SK-N-SH (cell line): ENCODE results near the gene MEIS2. TPM values are rescaled to one million over a fixed set of nuclear protein-coding genes. Genes with fewer than 3 reads are reported as not detected.

ENCODE experiments used
- CTCF ChIA-PET: fragments of 300-600, 350-600 bp; formaldehyde crosslinking; extraction: SDS; loops from one replicate; lab custom pipeline; 2021; lab: Yijun Ruan, JAX
- POLR2A ChIA-PET: fragments of 350-600 bp; sonication (Branson Sonifier 250); formaldehyde crosslinking; extraction: SDS; loops from one replicate; lab custom pipeline; 2020; ENCODE audit warnings: antibody characterized with exemption, inconsistent platforms; lab: Yijun Ruan, JAX
- DNase-seq: peaks from one replicate; pipeline ENCODE4 v3.0.0; 2012
- H2AFZ ChIP-seq: fragments of 200-600 bp; sonication (generic); 2 replicates; pipeline ENCODE4 v1.8.1; 2016; ENCODE audit warnings: antibody characterized with exemption, mild to moderate bottlenecking, low read depth
- H3F3A ChIP-seq: fragments of 200-600 bp; sonication (generic); replicated peaks from 2 replicates; pipeline ENCODE3; 2016; ENCODE audit warnings: antibody characterized with exemption, mild to moderate bottlenecking; ENCODE audit not compliant: insufficient read depth
- H3K27ac ChIP-seq, 2 experiments: fragments of 200-500 bp in 1 of 2; fragments of 200-600 bp in 1 of 2; sonication (Bioruptor generic) in 1 of 2; sonication (generic), shearing (Covaris generic) in 1 of 2; 2 replicates each; pipeline versions ENCODE4 v1.5.1 to v1.6.1; 2014 to 2016; ENCODE audit warnings: low read depth in 2 of 2, inconsistent platforms in 1 of 2, low read length in 1 of 2, mild to moderate bottlenecking in 1 of 2, mixed read lengths in 1 of 2
- H3K27me3 ChIP-seq: fragments of 200-600 bp; sonication (generic), shearing (Covaris generic); 2 replicates; pipeline ENCODE4 v1.6.1; 2016; ENCODE audit warnings: mixed run types; ENCODE audit not compliant: insufficient read depth
- H3K36me3 ChIP-seq, 2 experiments: fragments of 200-500 bp in 1 of 2; fragments of 200-600 bp in 1 of 2; sonication (Bioruptor generic) in 1 of 2; sonication (generic) in 1 of 2; replicated peaks in 1 of 2; 2 replicates each; pipeline versions ENCODE3 to v1.5.1; 2014 to 2016; ENCODE audit warnings: low read length in 1 of 2, mild to moderate bottlenecking in 1 of 2; ENCODE audit not compliant: insufficient read depth in 2 of 2, control insufficient read depth in 1 of 2
- H3K4me1 ChIP-seq, 2 experiments: fragments of 200-500 bp in 1 of 2; fragments of 200-600 bp in 1 of 2; sonication (Bioruptor generic) in 1 of 2; sonication (generic), shearing (Covaris generic) in 1 of 2; 2 replicates each; pipeline versions ENCODE4 v1.5.1 to v1.6.1; 2014 to 2016; ENCODE audit warnings: low read depth in 1 of 2, low read length in 1 of 2, mixed run types in 1 of 2; ENCODE audit not compliant: insufficient read depth in 2 of 2, control insufficient read depth in 1 of 2
- H3K4me2 ChIP-seq: fragments of 200-600 bp; sonication (generic), shearing (Covaris generic); 2 replicates; pipeline ENCODE4 v1.6.1; 2017; ENCODE audit warnings: mixed run types
- H3K4me3 ChIP-seq, 2 experiments: fragments of 200-500 bp in 1 of 2; fragments of 200-600 bp in 1 of 2; sonication (Bioruptor generic) in 1 of 2; sonication (generic), shearing (Covaris generic) in 1 of 2; 2 replicates each; pipeline versions ENCODE4 v1.5.1 to v1.8.1; 2014 to 2016; ENCODE audit warnings: low read depth in 2 of 2, inconsistent platforms in 1 of 2, low read length in 1 of 2, mild to moderate bottlenecking in 1 of 2, mixed read lengths in 1 of 2, moderate library complexity in 1 of 2
- H3K79me2 ChIP-seq: fragments of 200-600 bp; sonication (generic); 2 replicates; pipeline ENCODE4 v1.8.1; 2017; ENCODE audit warnings: mild to moderate bottlenecking; ENCODE audit not compliant: insufficient read depth
- H3K9ac ChIP-seq: fragments of 200-600 bp; sonication (generic); 2 replicates; pipeline ENCODE4 v1.6.1; 2017; ENCODE audit warnings: mixed run types
- H3K9me2 ChIP-seq: fragments of 200-600 bp; sonication (generic); 2 replicates; pipeline ENCODE4 v1.6.1; 2017; ENCODE audit warnings: mixed run types
- H3K9me3 ChIP-seq: fragments of 200-600 bp; sonication (generic); 2 replicates; pipeline ENCODE4 v1.6.1; 2017; ENCODE audit warnings: mixed run types, mild to moderate bottlenecking, moderate library complexity
- H4K20me1 ChIP-seq: fragments of 200-600 bp; sonication (generic); 2 replicates; pipeline ENCODE4 v1.6.1; 2017; ENCODE audit warnings: mild to moderate bottlenecking, mixed run types; ENCODE audit not compliant: insufficient read depth
- CHD2 ChIP-seq: fragments of 150-350 bp; IDR thresholded peaks from 2 replicates; pipeline ENCODE4 v1.6.1; 2018; ENCODE audit warnings: low read length; ENCODE audit not compliant: partially characterized antibody
- ELF1 ChIP-seq: IDR thresholded peaks from 2 replicates; pipeline ENCODE4 v1.4.0; 2012
- EP300 ChIP-seq, 2 experiments: IDR thresholded peaks; 2 replicates each; pipeline versions ENCODE4 v1.4.0 to v1.6.1; 2012; ENCODE audit warnings: borderline replicate concordance in 1 of 2, low read depth in 1 of 2, low read length in 1 of 2
- EZH2phosphoT487 ChIP-seq: fragments of 200-600 bp; sonication (generic); IDR thresholded peaks from 2 replicates; pipeline ENCODE4 v1.6.1; 2017; ENCODE audit warnings: low read depth, mixed run types, mild to moderate bottlenecking, antibody characterized with exemption, moderate library complexity, borderline replicate concordance
- FOSL2 ChIP-seq: IDR thresholded peaks from 2 replicates; pipeline ENCODE4 v1.4.0; 2012; ENCODE audit warnings: low read depth, mild to moderate bottlenecking, moderate library complexity, borderline replicate concordance
- FOXM1 ChIP-seq: IDR thresholded peaks from 2 replicates; pipeline ENCODE4 v1.4.0; 2012; ENCODE audit warnings: low read depth, mild to moderate bottlenecking
- GATA2 ChIP-seq: sonication (generic); formaldehyde crosslinking; IDR thresholded peaks from 2 replicates; pipeline ENCODE4 v1.5.0; 2020; ENCODE audit warnings: mild to moderate bottlenecking, missing genetic modification reagents
- JUND ChIP-seq: IDR thresholded peaks from 2 replicates; pipeline ENCODE4 v1.4.0; 2012
- MEF2A ChIP-seq: IDR thresholded peaks from 2 replicates; pipeline ENCODE4 v1.4.0; 2012; ENCODE audit warnings: low read depth, borderline replicate concordance
- NRF1 ChIP-seq: IDR thresholded peaks from 2 replicates; pipeline ENCODE4 v1.6.1; 2012; ENCODE audit warnings: low read depth, mild to moderate bottlenecking, low read length
- POLR2AphosphoS5 ChIP-seq: IDR thresholded peaks from 2 replicates; pipeline ENCODE4 v1.6.1; 2012; ENCODE audit warnings: low read depth, low read length
- RAD21 ChIP-seq: IDR thresholded peaks from 2 replicates; pipeline ENCODE4 v1.6.1; 2012; ENCODE audit warnings: mild to moderate bottlenecking, low read length
- RXRA ChIP-seq: IDR thresholded peaks from 2 replicates; pipeline ENCODE4 v1.4.0; 2012; ENCODE audit warnings: low read depth, mild to moderate bottlenecking, borderline replicate concordance
- SIN3A ChIP-seq: IDR thresholded peaks from 2 replicates; pipeline ENCODE4 v1.6.1; 2012; ENCODE audit warnings: low read depth, mild to moderate bottlenecking, low read length, moderate library complexity, borderline replicate concordance
- SMC3 ChIP-seq: IDR thresholded peaks from 2 replicates; pipeline ENCODE4 v1.6.1; 2012; ENCODE audit warnings: low read depth, low read length, improper control_type of control experiment
- TAF1 ChIP-seq: IDR thresholded peaks from 2 replicates; pipeline ENCODE4 v1.6.1; 2012; ENCODE audit warnings: low read depth, mild to moderate bottlenecking, low read length, moderate library complexity, borderline replicate concordance
- WGBS: methylation state at CpG from one replicate; pipeline ENCODE4 v1.1.6; 2017; ENCODE audit warnings: low lambda C conversion rate; 5-methylcytosine and 5-hydroxymethylcytosine counted together
- polyA plus RNA-seq, 3 experiments: library from polyadenylated mRNA; depleted of rRNA; stranded (reverse); fragments of >200 nt; gene quantifications; 2 replicates each; pipeline ENCODE4 v1.2.3, GENCODE V29; 2012
- TF ChIP-seq, protein P1 (sequence below): fragments of 200-600 bp; sonication (generic); IDR thresholded peaks from 2 replicates; pipeline ENCODE4 v1.6.1; 2017; ENCODE audit warnings: antibody characterized with exemption, mild to moderate bottlenecking, moderate library complexity
- TF ChIP-seq, protein P2 (sequence below): IDR thresholded peaks from 2 replicates; pipeline ENCODE4 v1.4.0; 2012; ENCODE audit warnings: low read depth, borderline replicate concordance
- TF ChIP-seq, protein P3 (sequence below): fragments of 150-350 bp; IDR thresholded peaks from 2 replicates; pipeline ENCODE4 v1.6.1; 2017; ENCODE audit warnings: antibody characterized with exemption, low read length, low read depth, borderline replicate concordance
- TF ChIP-seq, protein P4 (sequence below): IDR thresholded peaks from 2 replicates; pipeline ENCODE4; 2012

MEIS2 gene
- polyA plus RNA-seq, 1 of the 3 experiments (the other 2 are of a cell fraction): 146 TPM

DNA sequence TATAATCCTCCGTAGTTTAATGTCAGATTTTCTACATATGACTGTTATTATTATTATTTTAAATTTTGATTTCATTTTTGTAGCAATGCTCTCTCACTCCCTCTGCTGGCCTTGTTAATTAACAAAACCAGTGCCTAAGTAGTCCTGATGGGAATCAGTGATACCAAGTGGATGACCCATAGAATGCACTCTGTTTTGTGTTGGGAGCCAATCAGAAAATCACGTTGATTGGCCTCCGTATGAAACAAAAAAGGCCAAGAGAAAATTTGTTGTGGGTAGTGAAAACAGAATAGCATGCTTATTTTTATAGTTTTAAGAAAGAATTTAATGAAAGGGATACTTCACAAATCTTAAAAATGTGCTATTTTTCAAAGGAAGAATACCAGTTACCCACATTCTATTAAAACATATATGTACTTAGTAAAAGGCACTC, 34.4 kb upstream of the MEIS2 start:
- H3K36me3 ChIP-seq: no peaks in the 10 kb centered on the region
- ChIA-PET POLR2A (interaction anchor here (1.4 to 1.9 kb wide), 2 partner anchors 24 to 38 kb away, joined by 5 to 8 read pairs; no protein-coding TSS in a partner anchor), CTCF (interaction anchor here (0.7 to 5.9 kb wide), 26 partner anchors 8 to 758 kb away, joined by 3 to 101 read pairs (median 5); partner anchors contain the start of gene MEIS2)
- WGBS: 38% methylated on average over 3 of the region's 3 CpGs
- TF ChIP-seq SMC3: peak; percentile 40
- no peak for TF ChIP-seq MEF2A
- TF ChIP-seq, protein P1, sequence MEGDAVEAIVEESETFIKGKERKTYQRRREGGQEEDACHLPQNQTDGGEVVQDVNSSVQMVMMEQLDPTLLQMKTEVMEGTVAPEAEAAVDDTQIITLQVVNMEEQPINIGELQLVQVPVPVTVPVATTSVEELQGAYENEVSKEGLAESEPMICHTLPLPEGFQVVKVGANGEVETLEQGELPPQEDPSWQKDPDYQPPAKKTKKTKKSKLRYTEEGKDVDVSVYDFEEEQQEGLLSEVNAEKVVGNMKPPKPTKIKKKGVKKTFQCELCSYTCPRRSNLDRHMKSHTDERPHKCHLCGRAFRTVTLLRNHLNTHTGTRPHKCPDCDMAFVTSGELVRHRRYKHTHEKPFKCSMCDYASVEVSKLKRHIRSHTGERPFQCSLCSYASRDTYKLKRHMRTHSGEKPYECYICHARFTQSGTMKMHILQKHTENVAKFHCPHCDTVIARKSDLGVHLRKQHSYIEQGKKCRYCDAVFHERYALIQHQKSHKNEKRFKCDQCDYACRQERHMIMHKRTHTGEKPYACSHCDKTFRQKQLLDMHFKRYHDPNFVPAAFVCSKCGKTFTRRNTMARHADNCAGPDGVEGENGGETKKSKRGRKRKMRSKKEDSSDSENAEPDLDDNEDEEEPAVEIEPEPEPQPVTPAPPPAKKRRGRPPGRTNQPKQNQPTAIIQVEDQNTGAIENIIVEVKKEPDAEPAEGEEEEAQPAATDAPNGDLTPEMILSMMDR: peak; percentile 83
- TF ChIP-seq, protein P2, sequence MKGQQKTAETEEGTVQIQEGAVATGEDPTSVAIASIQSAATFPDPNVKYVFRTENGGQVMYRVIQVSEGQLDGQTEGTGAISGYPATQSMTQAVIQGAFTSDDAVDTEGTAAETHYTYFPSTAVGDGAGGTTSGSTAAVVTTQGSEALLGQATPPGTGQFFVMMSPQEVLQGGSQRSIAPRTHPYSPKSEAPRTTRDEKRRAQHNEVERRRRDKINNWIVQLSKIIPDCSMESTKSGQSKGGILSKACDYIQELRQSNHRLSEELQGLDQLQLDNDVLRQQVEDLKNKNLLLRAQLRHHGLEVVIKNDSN: no peak
- TF ChIP-seq GATA2 (CRISPR knock-in tag): peak; percentile 72
- TF ChIP-seq EP300 (IDR thresholded peaks at IDR 0.05; ENCODE audit: borderline replicate concordance in 1 of 2, low read depth in 1 of 2, low read length in 1 of 2): 0 out of 4 replicates have a peak, but pooled peaks of 1 of the 2 experiments have one; percentile 26
- TF ChIP-seq POLR2AphosphoS5: no peak
- TF ChIP-seq RAD21: peak; percentile 57; the same call in 1 of the 2 replicates
- H3K27me3 ChIP-seq: no peaks in the 10 kb centered on the region
- H3K4me2 ChIP-seq: no peak overlapping the region
- H3K79me2 ChIP-seq: no peaks in the 10 kb centered on the region
- no peaks in the 10 kb centered on the region for H4K20me1 ChIP-seq
- H3K9ac ChIP-seq: no peak overlapping the region
- H3F3A ChIP-seq: peaks cover 24% of the 10 kb centered on the region
- no peaks in the 10 kb centered on the region for H3K9me2 ChIP-seq
- peaks cover 5 to 44% of the 10 kb centered on the region in 2 experiments; a peak in 2 of 4 replicates for H3K4me1 ChIP-seq
- H3K27ac ChIP-seq: peak overlapping the region in 1 of 2 experiments; percentile 97; a peak in 2 of 4 replicates
- no peak for DNase-seq
- no peaks in the 10 kb centered on the region for H3K9me3 ChIP-seq
- peak overlapping the region; percentile 4; the same call in 1 of the 2 replicates for H2AFZ ChIP-seq
- no peak overlapping the region for H3K4me3 ChIP-seq

DNA sequence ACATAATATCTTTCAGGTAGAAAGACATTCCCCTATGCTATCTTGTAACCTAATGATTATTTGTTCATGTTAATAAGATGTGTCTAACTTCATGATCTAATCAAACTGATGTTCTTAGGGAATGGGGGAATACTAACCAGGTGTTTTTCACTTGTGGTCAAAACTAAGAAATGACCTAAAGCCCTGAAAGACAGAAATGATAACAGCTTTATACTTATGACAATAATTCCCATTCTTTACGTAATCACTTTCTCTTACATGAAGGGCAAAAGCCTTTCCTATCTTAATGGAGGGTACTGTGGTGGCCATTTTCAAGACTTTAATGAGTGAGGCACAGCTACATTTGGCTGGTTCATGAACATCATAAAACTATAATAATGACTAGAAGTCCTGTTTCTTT, 33.9 kb upstream of the MEIS2 start:
- peaks cover 5 to 44% of the 10 kb centered on the region in 2 experiments; a peak in 2 of 4 replicates for H3K4me1 ChIP-seq
- ChIA-PET CTCF (interaction anchor here (0.7 to 5.9 kb wide), 28 partner anchors 9 to 1845 kb away, joined by 3 to 101 read pairs (median 4); partner anchors contain the start of gene MEIS2), POLR2A (interaction anchor here (1.4 to 1.9 kb wide), 2 partner anchors 23 to 37 kb away, joined by 5 to 8 read pairs; no protein-coding TSS in a partner anchor)
- no peaks in the 10 kb centered on the region for H3K79me2 ChIP-seq
- WGBS: 79% methylated on average over 1 of the region's 1 CpG
- no peak overlapping the region for H3K4me3 ChIP-seq
- no peaks in the 10 kb centered on the region for H3K9me2 ChIP-seq
- no peak overlapping the region; the same call in 1 of the 2 replicates for H3K9ac ChIP-seq
- no peaks in the 10 kb centered on the region for H3K9me3 ChIP-seq
- DNase-seq: no peak
- no peak for TF ChIP-seq JUND
- TF ChIP-seq FOSL2: no peak
- TF ChIP-seq, protein P3, sequence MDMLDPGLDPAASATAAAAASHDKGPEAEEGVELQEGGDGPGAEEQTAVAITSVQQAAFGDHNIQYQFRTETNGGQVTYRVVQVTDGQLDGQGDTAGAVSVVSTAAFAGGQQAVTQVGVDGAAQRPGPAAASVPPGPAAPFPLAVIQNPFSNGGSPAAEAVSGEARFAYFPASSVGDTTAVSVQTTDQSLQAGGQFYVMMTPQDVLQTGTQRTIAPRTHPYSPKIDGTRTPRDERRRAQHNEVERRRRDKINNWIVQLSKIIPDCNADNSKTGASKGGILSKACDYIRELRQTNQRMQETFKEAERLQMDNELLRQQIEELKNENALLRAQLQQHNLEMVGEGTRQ: no peak
- TF ChIP-seq NRF1: no peak
- TF ChIP-seq TAF1: no peak
- TF ChIP-seq GATA2 (CRISPR knock-in tag): no peak
- TF ChIP-seq SIN3A: no peak
- no peak for TF ChIP-seq RAD21
- TF ChIP-seq ELF1: no peak
- no peak for TF ChIP-seq EZH2phosphoT487
- TF ChIP-seq FOXM1: no peak
- no peak for TF ChIP-seq CHD2
- TF ChIP-seq, protein P4, sequence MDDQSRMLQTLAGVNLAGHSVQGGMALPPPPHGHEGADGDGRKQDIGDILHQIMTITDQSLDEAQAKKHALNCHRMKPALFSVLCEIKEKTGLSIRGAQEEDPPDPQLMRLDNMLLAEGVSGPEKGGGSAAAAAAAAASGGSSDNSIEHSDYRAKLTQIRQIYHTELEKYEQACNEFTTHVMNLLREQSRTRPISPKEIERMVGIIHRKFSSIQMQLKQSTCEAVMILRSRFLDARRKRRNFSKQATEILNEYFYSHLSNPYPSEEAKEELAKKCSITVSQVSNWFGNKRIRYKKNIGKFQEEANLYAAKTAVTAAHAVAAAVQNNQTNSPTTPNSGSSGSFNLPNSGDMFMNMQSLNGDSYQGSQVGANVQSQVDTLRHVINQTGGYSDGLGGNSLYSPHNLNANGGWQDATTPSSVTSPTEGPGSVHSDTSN: no peak
- TF ChIP-seq EP300 (IDR thresholded peaks at IDR 0.05; ENCODE audit: borderline replicate concordance in 1 of 2, low read depth in 1 of 2, low read length in 1 of 2): no peak
- no peak for TF ChIP-seq RXRA
- TF ChIP-seq, protein P2: no peak
- H3K27me3 ChIP-seq: no peaks in the 10 kb centered on the region
- peak overlapping the region; percentile 48 to 97 for H3K27ac ChIP-seq
- no peaks in the 10 kb centered on the region for H4K20me1 ChIP-seq
- H3F3A ChIP-seq: peaks cover 24% of the 10 kb centered on the region
- no peaks in the 10 kb centered on the region for H3K36me3 ChIP-seq
- peak overlapping the region; percentile 61 for H3K4me2 ChIP-seq
- H2AFZ ChIP-seq: peak overlapping the region; percentile 4; the same call in 1 of the 2 replicates
